ENCODE results near the gene HOXC5.

The HOXC5 gene

DNA sequence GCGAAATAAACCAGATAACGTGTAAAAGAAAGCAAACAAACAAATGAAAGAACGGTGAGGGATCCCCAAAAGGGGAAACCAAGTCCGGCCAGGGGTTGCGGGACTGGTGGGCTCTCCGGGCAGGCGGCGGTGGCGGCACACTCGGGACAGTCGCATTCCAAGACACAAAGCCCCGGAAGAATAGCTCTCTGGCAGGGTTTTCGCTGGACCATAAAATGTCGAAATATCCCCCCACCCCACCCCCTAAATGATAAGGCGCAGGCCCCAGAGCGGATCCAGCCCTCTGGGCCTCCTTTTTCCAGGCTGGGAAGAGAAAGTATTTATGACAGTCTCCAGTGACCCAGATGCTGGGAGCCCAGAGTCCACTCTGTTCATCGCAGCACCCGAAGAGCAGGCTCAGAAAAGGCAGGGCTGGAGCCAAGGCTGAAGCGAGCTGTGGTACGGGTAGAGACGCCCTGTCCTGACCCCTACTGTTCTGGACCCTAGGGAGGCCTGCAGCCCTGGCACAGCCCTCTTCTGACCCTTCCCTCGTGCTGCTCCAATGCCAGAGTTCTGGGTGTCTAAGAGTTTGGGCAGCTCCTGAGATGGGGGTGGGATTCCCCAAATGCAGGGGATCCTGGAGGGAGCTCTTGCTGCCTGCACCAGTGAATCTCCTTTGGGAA is 26.2 kb upstream of the HOXC5 start:
- DNase-seq (ENCODE audit: low read depth in 2 of 2): no peak

DNA sequence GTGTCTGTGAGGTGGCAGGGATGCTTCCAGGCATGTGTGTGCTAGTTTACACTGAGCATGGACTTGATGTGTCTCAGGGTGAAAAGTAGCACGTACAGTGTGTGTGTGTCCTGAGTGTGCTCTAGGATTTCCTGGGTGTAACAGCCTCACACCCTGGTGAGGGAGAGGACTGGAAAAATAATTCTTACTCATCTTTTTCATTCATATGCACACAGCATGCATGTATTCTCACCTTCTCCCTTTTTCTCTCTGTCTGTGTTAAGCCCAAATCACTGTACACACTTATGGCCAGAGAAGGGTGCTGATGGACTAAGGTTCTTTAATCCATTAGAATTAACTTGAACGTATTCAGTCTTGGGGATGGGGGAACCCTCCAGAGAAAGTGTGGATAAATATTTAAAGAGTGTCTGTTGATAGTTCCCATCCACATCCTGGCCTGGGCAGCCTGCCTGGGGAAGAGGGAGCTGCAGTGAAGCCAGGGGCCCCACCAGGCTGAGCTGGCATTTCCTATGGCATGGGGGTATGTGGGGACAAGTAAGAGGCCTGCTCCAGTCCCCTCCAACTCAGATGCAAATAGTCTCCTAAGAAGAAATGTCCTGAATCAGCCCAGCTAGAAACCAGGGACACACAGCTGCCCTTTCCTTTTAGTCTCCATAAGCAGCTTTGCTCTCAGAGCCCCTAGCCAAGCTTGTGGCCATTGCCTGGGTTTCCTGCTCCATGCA is 25.2 kb upstream of the HOXC5 start:
- DNase-seq (ENCODE audit: low read depth in 2 of 2): no peak

DNA sequence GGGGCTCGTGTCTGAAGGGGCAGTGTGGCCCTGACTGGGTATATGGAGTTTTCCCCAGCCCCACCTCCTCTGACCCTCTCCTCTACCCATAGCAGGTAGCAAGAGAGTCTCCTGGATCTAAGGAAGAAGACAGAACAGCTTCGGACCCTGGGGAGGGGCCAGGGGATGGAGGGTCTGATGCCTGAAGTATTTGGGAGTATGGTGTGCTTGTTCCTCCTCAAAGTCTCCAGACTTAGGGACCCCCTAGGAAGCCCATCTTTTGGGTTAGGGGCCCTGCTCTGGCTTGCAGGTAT is 24.6 kb upstream of the HOXC5 start:
- no peak for DNase-seq (ENCODE audit: low read depth in 2 of 2)

DNA sequence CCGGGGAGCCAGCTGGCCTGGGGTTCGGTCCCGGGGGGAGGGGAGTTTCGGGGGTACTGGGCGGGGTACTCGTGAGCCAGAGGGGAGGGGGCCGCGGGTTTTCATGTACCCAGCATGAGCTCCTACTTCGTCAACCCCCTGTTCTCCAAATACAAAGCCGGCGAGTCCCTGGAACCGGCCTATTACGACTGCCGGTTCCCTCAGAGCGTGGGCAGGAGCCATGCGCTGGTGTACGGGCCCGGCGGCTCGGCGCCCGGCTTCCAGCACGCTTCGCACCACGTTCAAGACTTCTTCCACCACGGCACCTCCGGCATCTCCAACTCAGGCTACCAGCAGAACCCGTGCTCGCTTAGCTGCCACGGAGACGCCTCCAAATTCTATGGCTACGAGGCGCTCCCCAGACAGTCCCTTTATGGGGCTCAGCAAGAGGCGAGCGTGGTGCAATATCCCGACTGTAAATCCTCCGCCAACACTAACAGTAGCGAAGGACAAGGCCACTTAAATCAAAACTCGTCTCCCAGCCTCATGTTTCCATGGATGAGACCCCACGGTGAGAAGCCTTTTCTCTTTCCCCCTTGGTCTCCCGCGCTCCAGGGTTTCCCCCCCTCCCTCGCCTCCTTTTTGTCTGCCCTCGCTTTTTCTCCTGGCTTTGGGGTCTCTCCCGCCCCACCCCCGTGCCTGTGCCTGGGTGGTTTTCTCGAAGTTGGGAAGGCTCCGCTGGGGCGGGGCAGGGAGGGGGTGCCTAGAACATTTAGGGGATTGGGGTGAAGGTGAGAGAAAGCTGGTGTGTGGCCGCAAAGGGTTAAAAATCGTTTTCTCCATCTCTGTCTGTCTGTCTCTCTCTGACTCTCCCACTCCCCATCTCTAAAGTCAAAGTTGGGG is 23.4 kb upstream of the HOXC5 start:
- no peak for DNase-seq (ENCODE audit: low read depth in 2 of 2)

DNA sequence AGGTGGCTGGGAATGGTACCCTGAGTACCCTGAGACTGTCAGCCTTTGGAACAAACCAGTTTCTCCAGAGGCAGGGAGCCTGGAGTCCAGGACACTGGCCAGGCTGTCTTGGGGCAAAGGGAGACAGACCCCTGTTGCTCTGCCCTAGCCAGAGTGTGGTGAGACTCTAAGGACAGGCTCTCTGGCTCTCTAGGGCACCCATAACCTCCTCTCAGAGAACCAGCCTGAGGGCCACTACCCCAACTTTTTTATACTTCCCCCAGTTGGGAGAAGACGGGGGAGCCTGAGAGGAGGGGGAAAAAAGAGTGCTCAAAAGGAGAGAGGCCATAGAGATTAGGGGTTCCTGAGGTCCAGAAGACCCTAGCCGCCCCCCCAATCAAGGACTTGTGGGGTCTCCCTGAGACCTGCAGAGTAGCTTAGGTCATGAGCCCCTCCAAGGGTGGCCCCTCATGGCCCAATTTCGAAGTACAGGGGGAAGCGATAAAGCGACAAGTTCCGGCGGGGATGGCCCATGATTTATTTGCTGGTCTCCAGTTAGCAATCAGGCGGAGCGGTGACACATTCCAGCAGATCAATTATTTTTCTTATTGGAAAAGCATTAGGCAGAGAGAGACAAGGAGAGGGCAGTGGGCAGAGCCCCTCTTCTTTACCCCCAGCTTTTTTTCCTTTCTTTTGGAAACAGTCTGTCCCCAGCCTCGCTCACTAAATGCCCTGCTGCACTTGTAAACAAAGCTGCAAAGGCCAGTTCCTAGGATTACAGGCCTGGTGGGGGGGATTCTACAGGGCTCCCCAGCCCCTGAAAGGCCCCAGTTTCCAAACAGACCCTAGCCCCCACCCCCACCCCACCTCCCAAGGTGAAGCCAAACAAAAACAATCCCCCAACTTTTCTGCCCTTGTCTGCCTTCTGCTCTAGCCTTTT is 22.5 kb upstream of the HOXC5 start:
- DNase-seq (ENCODE audit: low read depth in 2 of 2): no peak

DNA sequence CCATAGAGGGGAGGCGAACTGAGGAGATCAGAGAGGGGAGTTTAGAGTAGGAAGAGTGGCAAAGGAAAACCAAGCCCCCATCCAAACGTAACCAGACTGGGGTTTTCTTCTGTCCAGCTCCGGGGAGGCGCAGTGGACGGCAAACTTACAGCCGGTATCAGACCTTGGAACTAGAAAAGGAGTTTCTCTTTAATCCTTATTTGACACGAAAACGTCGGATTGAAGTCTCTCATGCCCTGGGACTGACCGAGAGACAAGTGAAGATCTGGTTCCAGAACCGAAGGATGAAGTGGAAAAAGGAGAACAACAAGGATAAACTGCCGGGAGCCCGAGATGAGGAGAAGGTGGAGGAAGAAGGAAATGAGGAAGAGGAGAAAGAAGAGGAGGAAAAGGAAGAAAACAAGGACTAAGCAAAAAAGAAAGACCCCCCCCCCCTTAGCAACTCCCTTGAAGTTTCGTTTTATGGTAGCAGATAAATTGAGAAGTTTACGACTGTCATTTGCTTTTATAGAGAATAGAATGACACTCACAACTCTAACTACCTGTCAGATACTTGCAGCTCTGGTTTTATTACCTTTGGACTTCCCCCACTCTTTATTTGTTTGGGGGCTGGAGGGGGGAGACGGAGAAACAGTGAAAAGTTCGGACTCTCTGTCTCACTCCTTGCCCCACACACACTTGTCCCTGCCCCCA is 21.7 kb upstream of the HOXC5 start:
- DNase-seq (ENCODE audit: low read depth in 2 of 2): no peak

DNA sequence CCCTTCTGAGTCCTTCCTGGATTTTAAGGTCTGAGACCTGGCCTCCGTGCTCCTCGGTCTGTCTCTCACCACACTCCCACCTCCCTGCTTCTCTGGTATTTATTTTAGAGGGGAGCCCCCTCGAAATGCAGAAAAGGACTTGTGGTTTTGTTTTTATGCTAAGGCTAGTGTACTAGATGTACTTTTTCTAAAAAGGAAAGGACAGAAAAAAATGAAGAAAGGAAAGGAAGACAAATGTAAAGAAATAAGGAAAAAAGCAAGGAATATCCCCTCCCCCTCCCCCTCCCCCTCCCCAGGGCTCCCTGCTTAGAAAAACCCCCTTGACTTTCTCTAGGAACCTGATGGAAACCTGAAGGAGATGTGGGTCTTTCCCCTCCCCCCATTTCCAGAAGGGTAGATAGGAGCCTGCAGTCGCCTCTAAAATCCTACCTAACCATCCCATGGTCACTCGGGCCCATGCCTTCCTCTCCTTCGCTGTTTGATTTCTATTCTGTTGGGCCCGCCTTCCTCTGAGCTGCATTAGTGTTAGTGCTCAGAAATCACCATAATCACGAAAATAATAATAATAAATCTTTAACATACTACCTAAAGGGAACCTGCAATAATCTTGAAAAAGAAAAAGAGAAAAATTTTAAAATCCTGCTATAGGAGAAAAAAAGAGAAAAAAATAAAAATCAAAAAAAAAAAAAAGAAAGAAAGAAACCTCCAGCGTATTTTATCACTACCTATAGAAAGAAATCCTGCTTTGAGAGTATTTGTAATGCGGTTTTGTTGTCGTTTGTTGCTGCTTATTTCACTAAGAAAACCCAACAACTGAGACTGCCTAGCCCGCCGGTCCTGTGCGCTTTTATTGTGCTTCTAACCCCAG is 21.0 kb upstream of the HOXC5 start:
- no peak for DNase-seq (ENCODE audit: low read depth in 2 of 2)

DNA sequence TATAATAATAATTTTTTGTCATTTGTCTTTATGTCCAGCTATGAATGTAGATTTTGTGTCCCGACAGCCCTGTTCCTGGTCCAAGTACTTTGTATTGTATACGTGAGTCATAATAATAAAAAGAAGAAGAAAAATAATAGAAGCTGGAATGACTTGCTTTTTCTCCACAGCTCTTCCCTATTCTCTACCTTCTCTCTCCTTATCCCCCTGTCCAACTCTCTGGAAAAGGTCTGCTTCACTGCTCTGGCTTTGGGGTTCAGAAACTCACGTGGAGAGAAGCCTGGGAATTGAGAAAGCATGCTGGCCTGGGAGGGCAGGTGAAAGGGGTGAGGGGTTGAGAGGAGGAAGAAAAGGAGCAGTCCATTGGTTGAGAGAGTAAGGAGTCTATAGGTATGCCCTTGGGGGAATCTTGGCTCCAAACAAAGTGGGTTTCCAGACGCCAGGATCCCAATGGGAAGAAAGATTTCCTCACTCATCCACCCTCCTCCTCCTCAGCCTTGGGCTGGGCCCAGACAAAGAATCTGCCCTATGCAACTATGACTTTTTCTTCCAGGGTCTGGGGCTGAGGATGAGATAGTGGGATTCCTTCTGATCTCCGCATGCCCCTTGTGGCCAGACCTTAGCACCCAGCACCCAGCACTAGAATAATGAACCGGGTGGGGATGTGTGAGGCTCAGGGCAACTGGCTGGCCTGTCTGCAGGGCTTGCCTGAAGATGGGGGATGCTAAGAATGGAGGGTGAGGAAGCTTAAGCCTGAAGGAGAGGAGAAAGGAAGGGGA is 20.0 kb upstream of the HOXC5 start:
- no peak for DNase-seq (ENCODE audit: low read depth in 2 of 2)

DNA sequence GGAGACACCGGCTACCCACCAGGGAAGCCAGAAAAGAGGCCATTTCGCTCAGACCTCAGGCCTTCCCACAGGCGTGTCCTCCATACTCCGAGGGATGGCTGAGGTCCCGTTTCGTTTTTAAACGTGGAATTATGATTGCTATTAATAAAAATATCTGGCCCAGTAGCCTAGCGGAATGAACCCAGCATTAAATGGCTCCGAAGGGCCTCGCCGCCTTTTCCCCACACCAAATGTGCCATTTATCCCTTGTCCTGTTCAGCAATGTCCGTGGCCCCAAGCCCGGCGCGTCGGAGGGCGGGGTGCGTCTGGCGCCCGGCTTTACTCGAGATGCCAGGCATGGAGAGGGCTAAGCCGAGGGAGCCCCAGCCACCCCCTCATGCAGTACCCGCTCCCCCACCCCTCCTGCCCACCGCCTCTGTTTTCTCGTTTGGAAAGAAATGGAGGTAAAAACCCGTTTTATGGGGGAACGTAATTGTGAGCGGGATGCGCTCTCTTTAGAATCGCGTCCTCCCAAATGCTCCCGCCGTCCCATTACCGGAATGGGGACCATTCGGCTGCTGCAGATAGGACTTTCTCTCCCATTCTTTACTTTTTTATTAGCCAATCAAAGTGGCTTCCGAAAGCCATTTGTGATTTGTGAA is 18.4 kb upstream of the HOXC5 start:
- DNase-seq (ENCODE audit: low read depth in 2 of 2): no peak

DNA sequence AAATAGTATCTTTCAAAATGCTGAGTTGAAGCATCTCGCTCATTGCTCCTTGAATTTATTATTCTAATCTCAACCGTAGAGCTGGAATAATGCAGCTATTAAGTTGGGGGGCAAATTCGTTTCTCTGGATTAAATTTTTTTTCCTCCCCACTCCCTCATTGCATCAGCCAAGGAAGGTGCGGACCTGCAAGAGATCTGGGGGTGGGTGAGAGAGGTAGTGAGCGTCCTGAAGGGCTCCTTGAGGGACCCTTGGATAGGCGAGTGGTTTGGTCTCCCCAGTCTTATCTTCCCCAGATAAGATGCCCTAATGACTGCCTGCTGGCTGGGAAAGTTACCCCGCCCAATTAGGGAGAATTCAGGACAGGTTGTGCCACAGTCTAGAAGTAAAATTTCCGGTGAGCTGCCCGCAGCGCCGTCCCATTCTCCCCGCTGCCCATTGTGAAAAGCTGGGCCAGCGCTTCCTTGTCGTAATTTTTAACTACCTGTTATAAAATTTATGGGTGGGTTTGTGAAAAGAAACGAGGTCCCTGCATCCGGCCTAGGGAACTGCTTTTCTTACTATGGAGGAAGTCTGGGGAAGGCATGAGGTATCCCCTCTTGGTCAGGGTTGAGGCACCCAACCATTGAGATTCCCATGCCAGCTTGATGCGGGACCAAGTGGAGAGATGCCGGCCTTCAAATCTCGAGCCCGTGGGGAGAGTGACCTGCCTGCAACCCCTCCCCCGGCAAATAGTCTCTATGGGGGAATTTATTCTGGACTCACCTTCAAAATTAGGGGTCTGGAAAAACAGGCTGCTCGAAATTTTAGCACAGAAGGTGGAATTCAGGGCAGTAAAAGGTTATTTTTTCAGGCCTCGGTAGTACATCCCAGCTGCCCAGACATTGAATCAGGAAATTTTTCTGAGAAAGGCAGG is 17.6 kb upstream of the HOXC5 start:
- no peak for DNase-seq (ENCODE audit: low read depth in 2 of 2)

DNA sequence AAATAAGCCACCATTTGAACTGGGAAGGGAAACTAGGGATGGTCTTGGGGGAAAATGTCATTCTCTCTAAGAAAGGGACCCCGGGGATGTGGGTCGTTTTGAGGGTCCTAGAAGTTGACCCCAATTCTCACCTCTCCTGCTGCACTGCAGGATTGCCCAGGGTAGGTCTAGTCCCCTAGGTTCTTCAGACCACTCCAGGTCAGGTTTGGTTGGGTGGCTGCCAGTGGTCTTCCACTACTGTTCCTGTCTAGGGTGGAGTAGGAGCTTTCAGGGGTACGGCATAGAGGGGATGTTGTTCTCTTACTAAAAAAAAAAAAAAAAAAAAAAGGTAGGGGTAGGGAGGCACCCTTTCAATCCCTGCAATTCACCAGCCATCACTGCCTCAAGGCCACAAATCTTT is 16.8 kb upstream of the HOXC5 start:
- DNase-seq (ENCODE audit: low read depth in 2 of 2): no peak

DNA sequence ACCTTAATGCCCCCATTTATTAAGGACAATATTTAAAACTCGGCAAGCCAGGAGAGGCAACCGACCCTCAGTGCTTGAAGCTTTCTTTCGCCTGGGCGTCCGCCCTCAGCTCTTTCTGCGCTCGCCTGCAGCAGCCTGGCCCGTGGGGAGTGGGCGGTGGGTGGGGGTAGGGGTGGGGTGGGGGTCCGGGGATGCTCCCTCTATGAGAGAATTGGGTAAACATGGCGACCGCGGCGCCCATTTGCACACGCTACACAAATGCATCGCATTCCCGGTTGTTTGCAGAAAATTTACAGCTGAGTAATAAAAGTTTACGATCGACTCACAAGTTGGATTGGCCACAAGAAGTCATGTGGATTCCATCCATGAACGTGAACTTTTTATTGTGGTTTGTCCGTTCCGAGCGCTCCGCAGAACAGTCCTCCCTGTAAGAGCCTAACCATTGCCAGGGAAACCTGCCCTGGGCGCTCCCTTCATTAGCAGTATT is 16.3 kb upstream of the HOXC5 start:
- no peak for DNase-seq (ENCODE audit: low read depth in 2 of 2)

DNA sequence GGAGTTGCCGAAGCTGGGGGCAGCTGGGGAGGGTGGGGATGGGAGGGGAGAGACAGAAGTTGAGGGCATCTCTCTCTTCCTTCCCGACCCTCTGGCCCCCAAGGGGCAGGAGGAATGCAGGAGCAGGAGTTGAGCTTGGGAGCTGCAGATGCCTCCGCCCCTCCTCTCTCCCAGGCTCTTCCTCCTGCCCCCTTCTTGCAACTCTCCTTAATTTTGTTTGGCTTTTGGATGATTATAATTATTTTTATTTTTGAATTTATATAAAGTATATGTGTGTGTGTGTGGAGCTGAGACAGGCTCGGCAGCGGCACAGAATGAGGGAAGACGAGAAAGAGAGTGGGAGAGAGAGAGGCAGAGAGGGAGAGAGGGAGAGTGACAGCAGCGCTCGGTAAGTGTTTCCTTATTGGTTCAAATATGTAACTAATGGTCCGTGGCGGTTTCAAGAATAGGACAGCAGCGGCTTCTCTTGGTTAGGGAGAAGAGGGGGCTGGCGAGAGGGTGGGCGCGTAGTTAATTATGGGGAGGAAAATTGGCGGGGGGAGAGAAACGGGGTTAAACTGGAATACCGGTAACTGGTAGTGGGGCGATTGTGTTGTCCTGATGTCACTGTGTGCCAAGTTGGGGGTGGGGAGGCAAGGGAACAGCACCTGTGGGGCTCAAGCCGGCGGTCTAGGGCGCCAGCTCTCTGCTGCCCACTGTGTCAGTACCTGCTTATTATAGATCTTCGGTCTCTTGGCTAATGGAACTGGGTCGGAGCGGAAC is 15.6 kb upstream of the HOXC5 start:
- DNase-seq (ENCODE audit: low read depth in 2 of 2): no peak

DNA sequence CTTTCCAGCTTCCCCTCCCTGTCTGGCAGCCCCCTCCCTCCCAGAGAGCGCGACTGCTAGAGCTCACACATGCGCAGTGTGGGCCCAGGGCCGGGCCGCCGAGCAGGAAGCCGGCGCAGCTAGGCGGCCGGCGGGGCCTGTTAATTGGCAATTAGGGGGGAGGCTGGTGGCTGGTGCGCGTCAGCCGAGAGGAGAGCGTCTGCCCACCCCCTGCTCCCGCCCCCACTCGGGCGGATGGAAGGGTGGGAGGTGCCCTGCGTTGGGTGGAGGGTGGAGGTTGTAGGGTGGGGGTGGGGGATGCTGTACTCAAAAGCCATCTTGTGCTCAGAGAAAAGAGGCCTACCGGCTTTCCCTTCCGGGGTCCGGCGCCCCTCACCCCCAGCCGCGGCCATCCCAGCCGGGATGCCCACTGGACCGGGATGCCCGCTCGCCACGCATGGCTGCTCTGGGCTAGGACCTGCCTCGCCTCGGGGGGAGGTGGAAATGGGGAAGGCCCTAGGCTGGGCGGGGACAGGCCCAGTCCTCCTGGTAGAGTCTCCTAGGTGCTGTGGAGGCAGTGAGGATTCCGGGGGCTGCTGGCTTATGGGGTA is 14.9 kb upstream of the HOXC5 start:
- peak; percentile 40 to 58 for DNase-seq (ENCODE audit: low read depth in 2 of 2)

DNA sequence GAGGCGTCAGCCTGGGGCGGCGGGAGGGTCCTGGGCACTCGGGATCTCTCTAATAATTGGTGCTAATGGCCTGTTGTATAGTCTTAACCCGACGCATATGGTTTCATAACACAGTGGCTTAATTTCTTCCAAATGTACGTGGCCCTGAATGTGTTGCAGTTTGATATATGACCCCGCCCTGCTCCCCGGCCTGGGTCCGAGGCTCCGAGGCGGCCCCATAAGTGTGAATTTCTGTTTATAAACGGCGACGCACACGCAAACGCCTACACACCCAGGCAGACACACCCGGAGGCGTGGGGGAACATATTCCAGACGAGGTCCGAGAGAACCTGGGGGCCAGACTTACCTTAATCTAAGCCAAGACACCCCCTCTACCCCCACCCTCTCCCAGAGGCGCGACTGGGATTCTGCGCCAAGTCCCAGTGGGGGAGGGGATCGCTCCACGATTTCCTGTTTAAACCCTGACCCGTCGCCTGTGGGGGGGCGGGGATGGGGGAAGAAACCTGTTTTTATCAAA is 14.3 kb upstream of the HOXC5 start:
- DNase-seq (ENCODE audit: low read depth in 2 of 2): no peak

DNA sequence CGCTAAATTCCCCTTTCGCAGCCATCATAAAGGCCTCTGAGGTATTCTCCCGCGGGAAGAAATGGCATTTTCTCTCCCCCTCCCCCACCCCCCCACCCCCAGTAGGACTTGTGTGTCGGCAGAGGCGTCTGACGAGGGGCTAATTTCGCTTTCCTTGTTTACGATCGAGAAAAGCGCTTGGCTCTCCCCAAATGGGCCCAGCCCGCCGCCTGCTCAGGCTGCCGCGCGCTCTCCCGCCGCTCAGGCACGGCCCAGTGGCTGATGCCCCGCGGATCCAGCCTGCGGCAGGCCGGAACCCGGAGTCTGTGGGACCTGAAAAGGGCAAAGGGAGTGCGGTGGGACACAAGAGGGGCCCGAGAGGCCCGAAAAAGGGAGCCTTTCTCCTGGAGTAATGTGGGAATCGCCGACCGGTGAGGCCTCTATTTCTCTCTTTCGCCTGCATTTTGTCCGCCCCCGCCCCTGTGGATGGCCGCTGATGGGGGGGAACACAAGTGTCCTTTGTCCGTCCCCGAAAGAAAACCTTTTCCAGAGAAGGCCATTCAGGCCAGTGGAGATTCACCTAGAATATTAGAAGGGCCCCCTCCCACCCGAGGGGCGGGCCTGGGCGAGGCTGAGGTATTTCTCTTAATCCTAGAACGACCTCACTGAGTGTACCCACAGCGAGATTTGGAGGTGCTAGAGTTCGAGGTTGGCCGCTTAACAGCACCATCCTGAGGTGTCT is 13.6 kb upstream of the HOXC5 start:
- DNase-seq (ENCODE audit: low read depth in 2 of 2): no peak
